Natural killer cell (primary cell): ENCODE results near the gene DMAC1. TPM values are rescaled to one million over a fixed set of nuclear protein-coding genes. Genes with fewer than 3 reads are reported as not detected.

Experiments
- ATAC-seq, 3 donors: fragments of 150-1000 bp in 2 of 3; fragments of 200-7000 bp in 1 of 3; cut with Tn5 transposase; 1 replicate in 1 of 3; 2 replicates in 2 of 3; pipeline ENCODE4 v1.10.0; 2021; ENCODE audit warnings: mild to moderate bottlenecking in 2 of 3, moderate library complexity in 2 of 3
- DNase-seq, 2 donors: peaks; one replicate each; pipeline versions ENCODE4 v3.0.0 to v3.0.0-alpha.2; 2013 to 2021; ENCODE audit warnings: mixed read lengths in 1 of 2
- H3K27ac ChIP-seq: one replicate; pipeline ENCODE4 v1.5.1; 2013; ENCODE audit warnings: mild to moderate bottlenecking, low read length
- H3K27me3 ChIP-seq: one replicate; pipeline ENCODE4 v1.6.1; 2013; ENCODE audit warnings: low read length; ENCODE audit not compliant: control insufficient read depth, insufficient read depth
- H3K36me3 ChIP-seq: one replicate; pipeline ENCODE4 v1.6.1; 2013; ENCODE audit warnings: low read length; ENCODE audit not compliant: control insufficient read depth, insufficient read depth
- H3K4me1 ChIP-seq: one replicate; pipeline ENCODE4 v1.6.1; 2013; ENCODE audit warnings: low read length; ENCODE audit not compliant: control insufficient read depth, insufficient read depth
- H3K4me3 ChIP-seq: one replicate; pipeline ENCODE4 v1.5.1; 2013; ENCODE audit warnings: low read length
- H3K9me3 ChIP-seq: one replicate; pipeline ENCODE4 v1.6.1; 2013; ENCODE audit warnings: low read length; ENCODE audit not compliant: control insufficient read depth, insufficient read depth
- H3K27ac Mint-ChIP-seq, 2 donors: one replicate each; pipeline ENCODE4 v1.8.0; 2022; ENCODE audit warnings: mild to moderate bottlenecking in 2 of 2, mixed read lengths in 2 of 2, moderate library complexity in 1 of 2
- H3K27me3 Mint-ChIP-seq, 2 donors: one replicate each; pipeline ENCODE4 v1.8.0; 2022; ENCODE audit warnings: low read depth in 2 of 2, mixed read lengths in 2 of 2
- H3K36me3 Mint-ChIP-seq: one replicate; pipeline ENCODE4 v1.8.0; 2022; ENCODE audit warnings: mixed read lengths
- H3K4me1 Mint-ChIP-seq, 2 donors: one replicate each; pipeline ENCODE4 v1.8.0; 2022; ENCODE audit warnings: mixed read lengths in 2 of 2
- H3K4me3 Mint-ChIP-seq: one replicate; pipeline ENCODE4 v1.8.0; 2022; ENCODE audit warnings: mild to moderate bottlenecking, moderate library complexity, mixed read lengths
- H3K9me3 Mint-ChIP-seq, 2 donors: one replicate each; pipeline ENCODE4 v1.8.0; 2022; ENCODE audit warnings: mixed read lengths in 2 of 2
- CTCF ChIP-seq: fragments of 200-600 bp; IDR thresholded peaks from one replicate; pipeline ENCODE4 v1.8.0; 2022; ENCODE audit warnings: antibody characterized with exemption
- WGBS: methylation state at CpG from one replicate; pipeline ENCODE4 v1.1.7; 2013; ENCODE audit warnings: missing lambda C conversion rate; ENCODE audit not compliant: insufficient coverage; 5-methylcytosine and 5-hydroxymethylcytosine counted together
- intact Hi-C: fragments of 100-400 bp; cut with micrococcal nuclease; formaldehyde crosslinking; loops from one replicate; pipeline ENCODE4 v1.14.2; 2022
- total RNA-seq, 4 donors: library from RNA; stranded (reverse); fragments of 120-200 nt in 1 of 4; gene quantifications; one replicate each; pipeline versions ENCODE4 v1.2.3 to v1.2.4, GENCODE V29; 2013 to 2022

The DMAC1 gene
- total RNA-seq, 3 donors from 2014 or later (not counting 1 experiment from before 2014, with no cell fraction given), result 10.1 to 16.4 (median 14.4) TPM

DNA sequence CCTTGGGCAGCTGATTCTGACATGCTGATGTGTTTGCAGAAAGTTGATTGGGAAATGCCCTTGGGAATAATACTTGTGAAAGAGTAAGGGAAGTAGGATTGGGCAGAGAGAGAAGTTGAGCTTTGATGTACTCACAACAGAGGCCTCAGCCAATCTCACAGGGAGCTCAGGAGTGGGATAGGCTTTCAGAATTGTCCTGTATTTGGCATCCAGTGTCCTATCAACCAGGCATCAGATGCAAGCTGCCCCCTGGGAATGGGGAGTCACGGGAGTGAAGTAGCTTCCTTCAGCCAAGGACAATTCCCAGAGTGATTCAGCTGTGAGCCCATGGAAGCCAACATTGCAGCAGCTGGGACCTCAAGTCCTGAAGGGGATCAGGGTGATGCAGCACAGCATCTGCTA, 39.6 kb downstream of the DMAC1 start:
- WGBS, result 92% methylated on average over 1 of the region's 1 CpG
- no peaks in the 10 kb centered on the region for H3K9me3 ChIP-seq
- no peaks in the 10 kb centered on the region for H3K4me1 ChIP-seq
- ATAC-seq, result no peak
- Mint-ChIP-seq H3K9me3 (peaks cover 0 to 8% of the 10 kb centered on the region in 2 donors), H3K27ac (no peak overlapping the region), H3K4me1 (peaks cover 6% of the 10 kb centered on the region in 2 donors), H3K36me3 (no peaks in the 10 kb centered on the region), H3K4me3 (no peak overlapping the region), H3K27me3 (peaks cover 3 to 7% of the 10 kb centered on the region in 2 donors)
- intact Hi-C loops, result no loop called here
- H3K27ac ChIP-seq, result no peak overlapping the region
- no peaks in the 10 kb centered on the region for H3K27me3 ChIP-seq
- DNase-seq, result no peak
- no peak overlapping the region for H3K4me3 ChIP-seq
- H3K36me3 ChIP-seq, result no peaks in the 10 kb centered on the region
- TF ChIP-seq CTCF, result no peak

GRCh38 chr9:7756088-7756487, 43.5 kb downstream of the DMAC1 start:
- no peak for TF ChIP-seq CTCF
- Mint-ChIP-seq H3K9me3 (no peaks in the 10 kb centered on the region), H3K36me3 (no peaks in the 10 kb centered on the region), H3K27ac (no peak overlapping the region), H3K27me3 (no peaks in the 10 kb centered on the region), H3K4me1 (peaks cover 6% of the 10 kb centered on the region in 2 donors), H3K4me3 (no peak overlapping the region)
- ATAC-seq, result peak in 2 of 3 donors; percentile 48 to 68
- peak in 1 of 2 donors; percentile 18 for DNase-seq
- intact Hi-C loops, result no loop called here
- H3K4me1 ChIP-seq, result no peaks in the 10 kb centered on the region
- H3K9me3 ChIP-seq, result no peaks in the 10 kb centered on the region
- H3K27me3 ChIP-seq, result no peaks in the 10 kb centered on the region
- H3K27ac ChIP-seq, result no peak overlapping the region
- no peak overlapping the region for H3K4me3 ChIP-seq
- no peaks in the 10 kb centered on the region for H3K36me3 ChIP-seq

GRCh38 chr9:7752481-7752880, 47.1 kb downstream of the DMAC1 start:
- Histone ChIP-seq H3K27ac (no peak overlapping the region), H3K27me3 (no peaks in the 10 kb centered on the region), H3K4me1 (no peaks in the 10 kb centered on the region), H3K4me3 (no peak overlapping the region), H3K36me3 (no peaks in the 10 kb centered on the region), H3K9me3 (no peaks in the 10 kb centered on the region)
- TF ChIP-seq CTCF, result no peak
- 97% methylated on average over 2 of the region's 2 CpGs for WGBS
- no peak for DNase-seq
- Mint-ChIP-seq H3K27ac (no peak overlapping the region), H3K4me1 (peaks cover 6% of the 10 kb centered on the region in 2 donors), H3K9me3 (no peaks in the 10 kb centered on the region), H3K4me3 (no peak overlapping the region), H3K27me3 (peaks cover 7 to 10% of the 10 kb centered on the region in 2 donors), H3K36me3 (no peaks in the 10 kb centered on the region)
- intact Hi-C loops, result no loop called here
- no peak for ATAC-seq
